CD4-positive, alpha-beta T cell treated with Interleukin-21 for 1 hour (primary cell): ENCODE results near the gene DAP3.
"Not testable (repeated sequence)": the region's sequence is repeated elsewhere in the genome, so short reads cannot be mapped to it uniquely, and the experiment has no call there.

Source experiments
- DNase-seq: peaks from one replicate; pipeline ENCODE4 v3.0.0-alpha.2; 2020

DAP3 gene

DNA sequence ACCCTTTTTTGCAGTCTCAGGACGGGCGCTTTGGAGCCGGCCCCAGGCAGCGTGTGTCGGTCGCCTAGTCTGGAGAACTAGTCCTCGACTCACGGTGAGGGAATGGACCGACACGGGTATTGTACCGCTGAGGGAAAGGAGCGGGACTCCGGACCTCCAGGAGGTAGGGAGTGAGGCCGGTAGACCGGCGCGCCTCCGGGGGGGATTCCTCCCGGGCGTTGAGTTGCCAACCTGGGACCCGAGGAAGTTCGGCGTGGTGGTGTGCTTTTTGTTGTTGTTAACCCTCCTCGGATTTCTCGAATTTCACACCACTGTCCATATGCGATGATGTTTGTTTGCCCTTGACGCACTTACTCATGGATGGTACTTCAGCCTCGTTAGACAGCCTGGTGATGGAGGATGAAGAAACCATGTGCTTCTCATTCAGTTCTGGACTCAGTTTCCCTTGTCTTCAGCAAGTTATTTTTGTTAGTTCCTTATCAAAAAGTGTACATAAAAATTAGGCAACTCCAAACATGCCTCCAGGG lies at the start of gene DAP3:
Gene DAP3, plus strand, starts transcription at position 11 of the 527 bp plus-strand sequence. CDS start 20,689 bp downstream, outside the sequence.
- DNase-seq = not testable (repeated sequence)

DNA sequence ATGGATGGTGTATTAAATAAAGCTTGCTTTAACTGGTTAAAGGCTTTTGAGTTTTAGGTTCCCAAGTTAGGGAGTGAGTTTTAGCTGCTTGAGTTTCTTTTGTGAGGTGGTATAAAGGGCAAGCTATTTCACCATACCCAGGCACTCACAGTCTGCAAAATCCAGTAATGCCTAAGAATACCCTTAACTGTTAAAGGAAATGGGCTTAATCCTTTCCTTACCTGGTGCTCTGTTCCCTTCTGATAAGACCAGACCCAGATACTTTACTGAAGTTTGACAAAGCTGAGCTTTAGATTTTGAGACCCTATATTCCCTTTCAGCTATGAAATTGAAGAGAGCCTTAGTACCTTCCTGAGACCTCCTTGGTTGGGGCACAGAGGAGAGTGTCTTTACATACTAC lies 48.5 kb upstream of the DAP3 start:
- DNase-seq = no peak

DNA sequence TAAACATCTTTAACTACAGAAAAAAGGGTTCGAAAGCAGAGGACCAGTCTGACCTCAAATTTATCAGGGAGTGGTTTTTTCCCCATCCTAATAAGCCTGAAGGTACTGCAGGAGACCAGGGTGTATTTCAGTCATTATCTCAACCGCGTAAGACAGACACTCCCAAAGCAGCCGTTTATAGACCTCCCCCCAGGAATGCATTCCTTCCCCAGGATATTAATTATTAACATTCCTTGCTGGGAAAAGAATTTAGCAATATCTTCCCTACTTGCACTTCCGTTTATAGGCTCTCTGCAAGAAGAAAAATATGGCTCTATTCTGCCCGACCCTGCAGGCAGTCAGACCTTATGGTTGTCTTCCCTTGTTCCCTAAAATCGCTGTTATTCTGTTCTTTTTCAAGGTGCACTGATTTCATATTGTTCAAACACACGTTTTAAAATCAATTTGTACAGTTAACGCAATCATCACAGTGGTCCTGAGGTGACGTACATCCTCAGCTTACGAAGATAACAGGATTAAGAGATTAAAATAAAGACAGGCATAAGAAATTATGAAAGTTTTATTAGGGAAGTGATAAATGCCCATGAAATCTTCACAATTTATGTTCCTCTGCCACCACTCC lies 46.2 kb upstream of the DAP3 start:
- DNase-seq = not testable (repeated sequence)

DNA sequence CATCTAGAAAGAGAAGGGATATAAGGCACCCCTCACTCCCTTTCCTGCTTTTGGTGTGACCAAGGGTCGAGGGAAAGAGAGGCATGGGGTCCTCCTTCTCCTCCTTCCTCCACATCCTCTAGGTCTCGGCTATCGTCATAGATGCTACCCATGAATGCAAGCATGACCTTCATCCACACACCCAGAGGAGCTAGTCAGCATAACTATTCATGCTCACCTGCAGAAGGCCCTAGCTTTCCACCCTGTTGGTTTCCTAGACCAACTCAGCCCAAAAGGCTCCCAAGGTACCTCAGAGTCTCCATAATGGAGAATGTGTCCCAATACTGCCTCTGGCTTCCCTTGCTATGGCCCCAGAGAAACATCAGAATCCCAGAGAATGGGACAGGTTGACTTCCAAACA lies 45.7 kb upstream of the DAP3 start:
- DNase-seq = no peak

DNA sequence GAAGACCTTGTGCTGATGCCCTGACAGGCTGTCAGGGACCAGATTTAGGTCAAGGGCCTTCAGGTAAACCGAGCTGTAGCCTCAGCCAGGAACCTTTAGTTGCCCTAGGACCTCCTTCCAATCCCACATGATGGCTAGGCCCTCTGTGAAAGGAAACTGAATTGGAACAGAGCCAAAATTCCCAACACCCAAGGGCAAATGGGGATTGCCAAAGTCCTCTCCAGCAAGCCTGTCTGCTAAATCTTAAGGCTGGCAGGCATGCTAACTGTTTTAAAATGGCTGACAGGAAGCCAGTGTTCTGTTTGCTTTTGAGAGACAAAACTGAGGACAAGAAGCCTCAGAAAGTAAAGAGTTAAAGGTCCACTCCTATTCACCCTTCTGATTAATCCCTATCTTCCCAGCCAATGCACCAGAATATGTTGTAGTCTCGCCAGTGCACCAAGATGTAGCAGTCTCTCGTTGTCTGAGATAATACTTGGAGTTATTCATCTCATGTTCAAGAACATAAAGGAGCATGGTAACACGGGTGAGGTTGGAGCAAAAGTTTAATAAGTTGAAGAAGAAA lies 43.8 kb upstream of the DAP3 start:
- no peak for DNase-seq

- no peak for DNase-seq
Observed at GRCh38 chr1:155645648-155646047, 43.2 kb upstream of the DAP3 start.

GRCh38 chr1:155646307-155646706 lies 42.6 kb upstream of the DAP3 start:
- DNase-seq = no peak

- no peak for DNase-seq
Observed at GRCh38 chr1:155648207-155649147, 40.4 kb upstream of the DAP3 start.

GRCh38 chr1:155649676-155650075 lies 39.2 kb upstream of the DAP3 start:
- no peak for DNase-seq

DNA sequence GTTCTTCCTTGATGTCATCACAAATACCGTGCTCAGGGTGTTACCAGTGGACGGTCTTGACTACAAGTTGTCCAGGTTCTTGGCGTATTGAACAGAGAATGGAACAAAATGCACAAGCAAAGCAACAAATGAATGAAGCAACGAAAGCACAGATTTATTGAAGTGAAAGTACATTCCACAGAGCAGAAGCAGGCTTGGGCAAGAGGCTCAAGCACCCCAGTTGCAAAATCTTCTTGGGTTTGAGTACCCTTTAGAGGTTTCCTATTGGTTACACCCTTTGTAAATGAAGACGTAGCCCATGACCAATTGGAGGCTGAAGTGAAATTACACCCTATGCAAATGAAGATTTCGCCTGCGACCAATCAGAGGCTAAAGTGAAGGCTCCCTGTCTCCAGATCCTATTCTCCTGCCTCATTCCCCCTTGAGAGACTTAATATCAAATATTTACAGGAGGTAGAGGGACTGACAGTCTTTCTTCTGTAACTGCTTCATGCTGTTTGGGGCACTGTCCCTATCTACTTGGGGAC lies 38.6 kb upstream of the DAP3 start:
- no peak for DNase-seq

DNA sequence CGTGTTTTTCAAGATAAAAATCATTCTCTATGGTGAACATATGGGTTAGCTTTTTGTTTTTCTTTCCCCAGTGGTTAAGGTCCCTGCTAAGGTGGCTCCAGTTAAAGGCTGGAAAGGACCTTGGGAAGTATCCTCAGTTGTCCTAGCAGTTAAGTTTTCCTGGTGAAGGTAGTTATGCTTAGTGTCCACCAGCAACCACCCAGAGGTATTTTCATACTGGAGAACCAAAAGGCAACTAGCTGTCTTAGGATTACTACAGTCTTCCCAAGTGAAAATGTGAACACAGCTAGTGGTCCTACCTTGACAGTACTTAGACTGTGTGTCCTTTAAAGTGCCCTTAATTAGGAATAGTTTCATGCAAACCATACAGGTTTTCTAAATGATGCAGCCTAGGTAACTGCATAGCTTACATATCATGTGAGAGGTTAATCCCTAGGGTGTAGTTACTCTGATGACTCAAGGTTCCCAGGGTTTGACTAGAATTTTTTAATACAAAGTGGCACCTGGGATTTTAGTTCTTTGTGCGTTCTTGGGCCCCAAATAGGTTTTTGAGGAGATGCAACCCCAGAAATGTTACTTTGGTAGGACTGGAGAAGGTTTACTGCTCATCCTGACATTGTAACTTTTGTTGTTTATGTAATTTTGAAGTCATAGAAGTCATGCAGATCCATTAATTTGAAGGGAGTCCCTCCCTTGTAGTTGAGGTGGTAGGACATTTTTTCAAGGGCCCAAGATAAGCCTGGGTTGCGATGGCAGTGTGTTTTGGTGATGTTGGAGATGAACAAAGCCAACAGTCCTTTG lies 36.8 kb upstream of the DAP3 start:
- DNase-seq = no peak

DNA sequence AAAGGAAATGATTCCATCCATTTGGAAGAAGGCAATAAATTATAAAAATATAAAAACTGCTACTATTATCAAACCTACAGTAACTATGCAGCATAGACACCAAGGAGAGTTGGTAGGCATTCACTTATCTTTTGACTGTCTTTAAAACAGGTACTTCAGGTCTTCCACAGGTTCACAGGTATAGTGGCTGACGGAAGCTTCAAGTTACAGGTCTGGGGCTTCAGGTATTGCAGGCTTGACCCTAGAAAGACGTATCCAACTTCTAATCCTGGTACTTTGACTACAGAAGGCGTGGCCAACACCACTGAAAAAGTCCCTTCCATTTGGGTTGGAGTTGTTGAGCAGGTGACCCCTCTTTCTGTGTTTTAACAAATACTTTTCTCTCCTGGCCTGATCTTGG lies 35.9 kb upstream of the DAP3 start:
- DNase-seq = no peak

DNA sequence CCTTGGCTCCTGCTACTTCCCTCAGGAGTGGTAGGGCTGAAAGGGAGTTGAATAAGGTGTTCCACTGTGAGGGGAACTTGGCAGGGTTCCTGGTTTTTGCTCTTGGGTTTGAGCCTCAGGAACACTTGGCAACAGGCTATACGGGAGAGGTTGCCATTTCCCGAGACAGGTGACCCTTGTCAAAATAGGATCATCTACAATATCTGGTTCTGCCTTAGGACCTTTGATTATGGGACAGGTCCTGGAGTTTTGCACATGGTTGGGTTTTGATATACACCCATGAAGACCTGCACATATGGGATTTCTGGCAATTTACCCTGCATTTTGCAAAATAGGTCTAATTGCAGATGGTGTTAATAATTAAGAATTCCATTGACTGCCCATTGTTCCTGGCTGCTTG lies 31.4 kb upstream of the DAP3 start:
- no peak for DNase-seq

DNA sequence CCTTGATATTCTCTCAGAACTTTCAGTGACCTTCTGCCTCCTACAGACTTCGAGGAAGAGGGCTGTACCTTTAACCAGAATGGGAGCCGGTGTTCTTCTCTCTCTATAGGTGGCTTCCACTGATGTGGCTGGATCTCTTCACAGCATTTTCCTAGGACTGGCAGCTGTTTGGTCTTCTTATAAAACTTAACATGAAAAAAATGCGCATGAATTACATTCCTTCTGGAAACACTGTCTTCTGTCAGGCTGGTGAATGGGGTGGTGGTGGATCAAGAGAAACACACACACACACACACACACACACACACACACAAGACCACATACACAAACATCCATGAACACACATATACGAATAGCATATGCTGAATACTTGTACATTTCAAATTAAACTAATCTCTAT lies 27.7 kb upstream of the DAP3 start:
- not testable (repeated sequence) for DNase-seq

GRCh38 chr1:155669233-155670162 lies 19.4 kb upstream of the DAP3 start:
- no peak for DNase-seq

GRCh38 chr1:155671750-155672149 lies 17.1 kb upstream of the DAP3 start:
- no peak for DNase-seq

- no peak for DNase-seq
Observed at GRCh38 chr1:155673003-155673402, 15.9 kb upstream of the DAP3 start.

GRCh38 chr1:155678027-155678426 lies 10.9 kb upstream of the DAP3 start:
- no peak for DNase-seq

- not testable (repeated sequence) for DNase-seq
Observed at GRCh38 chr1:155678992-155679391, 9.9 kb upstream of the DAP3 start.

GRCh38 chr1:155680531-155680930 lies 8.4 kb upstream of the DAP3 start:
- DNase-seq = no peak

GRCh38 chr1:155681776-155682175 lies 7.1 kb upstream of the DAP3 start:
- DNase-seq = no peak
